HEK293 (cell line): ENCODE data around the gene PHAF1.
A peak's percentile ranks its signal among the peaks of the same experiment; 100 is the strongest.

Experiments used
- CTCF ChIA-PET: fragments of 350-600 bp; formaldehyde crosslinking; extraction: SDS; loops from one replicate; lab custom pipeline; 2021; ENCODE audit warnings: antibody characterized with exemption; lab: Yijun Ruan, JAX
- POLR2A ChIA-PET: fragments of 300-600 bp; formaldehyde crosslinking; extraction: SDS; loops from one replicate; lab custom pipeline; 2020; ENCODE audit warnings: antibody characterized with exemption, inconsistent platforms; lab: Yijun Ruan, JAX
- H3K27ac ChIP-seq: fragments of 200-500 bp; sonication (Bioruptor generic); 2 replicates; pipeline ENCODE4 v1.5.1; 2014; ENCODE audit warnings: low read depth, low read length, control low read depth, inconsistent platforms; ENCODE audit errors: extremely low read depth
- H3K36me3 ChIP-seq, 2 experiments: fragments of 200-500 bp in 1 of 2; sonication (Bioruptor generic) in 1 of 2; 1 replicate in 1 of 2; 2 replicates in 1 of 2; pipeline ENCODE4 v1.5.1; 2014 to 2017; ENCODE audit warnings: inconsistent platforms in 2 of 2, low read length in 2 of 2; ENCODE audit not compliant: control insufficient read depth in 2 of 2, insufficient read depth in 1 of 2
- H3K4me1 ChIP-seq: fragments of 200-500 bp; sonication (Bioruptor generic); 2 replicates; pipeline ENCODE4 v1.5.1; 2014; ENCODE audit warnings: mild to moderate bottlenecking, low read length, inconsistent platforms; ENCODE audit not compliant: control insufficient read depth, insufficient read depth
- H3K4me3 ChIP-seq: 2 replicates; pipeline ENCODE4 v1.5.1; 2011; ENCODE audit warnings: low read depth, mild to moderate bottlenecking, control low read depth, low read length, moderate library complexity
- H3K9me3 ChIP-seq: fragments of 200-500 bp; sonication (Bioruptor generic); 2 replicates; pipeline ENCODE4 v1.5.1; 2014; ENCODE audit warnings: low read depth, low read length, inconsistent platforms; ENCODE audit not compliant: control insufficient read depth, insufficient read depth
- ATF2 ChIP-seq: fragments of 450-650 bp; formaldehyde crosslinking; IDR thresholded peaks from 2 replicates; pipeline ENCODE4 v1.5.1; 2016; ENCODE audit warnings: missing biosample characterization, missing genetic modification characterization, low read depth
- KLF7 ChIP-seq: fragments of 450-650 bp; formaldehyde crosslinking; IDR thresholded peaks from 2 replicates; pipeline ENCODE4 v1.5.1; 2016; ENCODE audit warnings: missing biosample characterization, missing genetic modification characterization, borderline replicate concordance
- MYNN ChIP-seq: fragments of 450-650 bp; formaldehyde crosslinking; IDR thresholded peaks from 2 replicates; pipeline ENCODE4 v1.5.1; 2016; ENCODE audit warnings: missing biosample characterization, missing genetic modification characterization, borderline replicate concordance
- MZF1 ChIP-seq: fragments of 450-650 bp; formaldehyde crosslinking; IDR thresholded peaks from 2 replicates; pipeline ENCODE4 v1.5.1; 2017; ENCODE audit warnings: missing biosample characterization, missing genetic modification characterization, borderline replicate concordance
- PRDM2 ChIP-seq: fragments of 450-650 bp; formaldehyde crosslinking; IDR thresholded peaks from 2 replicates; pipeline ENCODE4 v1.5.1; 2016; ENCODE audit warnings: missing biosample characterization, missing genetic modification characterization, borderline replicate concordance
- SP7 ChIP-seq: fragments of 450-650 bp; formaldehyde crosslinking; IDR thresholded peaks from 2 replicates; pipeline ENCODE4 v1.5.1; 2016; ENCODE audit warnings: missing biosample characterization, missing genetic modification characterization
- ZBTB10 ChIP-seq: fragments of 450-650 bp; formaldehyde crosslinking; IDR thresholded peaks from 2 replicates; pipeline ENCODE4 v1.5.1; 2016; ENCODE audit warnings: missing biosample characterization, missing genetic modification characterization
- ZNF398 ChIP-seq: fragments of 450-650 bp; formaldehyde crosslinking; IDR thresholded peaks from 2 replicates; pipeline ENCODE4 v1.5.1; 2017; ENCODE audit warnings: missing biosample characterization, missing genetic modification characterization
- ZNF692 ChIP-seq: fragments of 450-650 bp; formaldehyde crosslinking; IDR thresholded peaks from 2 replicates; pipeline ENCODE4 v1.5.1; 2016; ENCODE audit warnings: missing biosample characterization, missing genetic modification characterization
- ZNF777 ChIP-seq: fragments of 450-650 bp; formaldehyde crosslinking; IDR thresholded peaks from 2 replicates; pipeline ENCODE4 v1.5.1; 2017; ENCODE audit warnings: missing biosample characterization, missing genetic modification characterization, borderline replicate concordance

PHAF1 gene

GRCh38 chr16:67183627-67184452, 74.1 kb downstream of the PHAF1 start, which contains the start of gene MATCAP1 (continued):
- TF ChIP-seq SP7 (peak; percentile 69), PRDM2 (tag by site-specific recombination) (no peak), ATF2 (tag by site-specific recombination) (peak; percentile 85), MZF1 (tag by site-specific recombination) (no peak; the same call in 1 of the 2 replicates), ZNF692 (tag by site-specific recombination) (peak; percentile 84; the same call in 1 of the 2 replicates), ZBTB10 (no peak), MYNN (no peak)
- TF ChIP-seq, all 188 proteins: peak for 45

- Histone ChIP-seq H3K9me3 (no peaks in the 10 kb centered on the region), H3K27ac (peak overlapping the region; percentile 88; the same call in 1 of the 2 replicates), H3K4me1 (peaks cover 9% of the 10 kb centered on the region), H3K36me3 (peaks cover 0 to 19% of the 10 kb centered on the region in 2 experiments; a peak in 1 of 3 replicates), H3K4me3 (peak overlapping the region; percentile 84)
- CTCF ChIA-PET = interaction anchor here (0.6 to 2.6 kb wide), 27 partner anchors 8 to 1190 kb away, joined by 3 to 30 read pairs (median 4); partner anchors contain the start of gene CES3
- TF ChIP-seq KLF7 (tag by site-specific recombination) (no peak), ZNF777 (tag by site-specific recombination) (peak; percentile 48), ZNF398 (tag by site-specific recombination) (0 out of 2 replicates have a peak, but pooled peaks have one; percentile 6)
- POLR2A ChIA-PET = interaction anchor here (0.9 to 1.0 kb wide), 3 partner anchors 34 to 74 kb away, joined by 3 read pairs; partner anchors contain the start of genes B3GNT9 and FHOD1
Measured at GRCh38 chr16:67184453-67184994, 74.8 kb downstream of the PHAF1 start.
